ENCODE measurements around the gene IGLL5.
A peak's percentile ranks its signal among the peaks of the same experiment; 100 is the strongest.

GRCh38 chr22:22877523-22878210, 9.9 kb upstream of the IGLL5 start:
- TF ChIP-seq CTCF (conservative IDR thresholded peaks at IDR 0.05; ENCODE audit: low read depth, low read length) (peak; percentile 62), EZH2 (IDR thresholded peaks at IDR 0.05; ENCODE audit: low read length, unreplicated experiment) (no peak), EZH2phosphoT487 (IDR thresholded peaks at IDR 0.05; ENCODE audit: borderline replicate concordance, low read length) (no peak)

Data from PC-3 (cell line).